GM12865 (cell line): ENCODE measurements around the gene PDP2.

Experiments used
- DNase-seq: peaks from one replicate; pipeline ENCODE4 v3.0.0; 2010; ENCODE audit warnings: low read depth
- H3K4me3 ChIP-seq: 2 replicates; pipeline ENCODE4 v1.5.1; 2011; ENCODE audit warnings: mild to moderate bottlenecking, low read depth, low read length, control low read depth
- TF ChIP-seq, protein P1 (sequence below): IDR thresholded peaks from 2 replicates; pipeline ENCODE4 v1.5.1; 2011; ENCODE audit warnings: low read length, control low read depth, low read depth, inconsistent platforms; ENCODE audit not compliant: insufficient read depth; ENCODE audit errors: missing control alignments

The PDP2 gene

DNA sequence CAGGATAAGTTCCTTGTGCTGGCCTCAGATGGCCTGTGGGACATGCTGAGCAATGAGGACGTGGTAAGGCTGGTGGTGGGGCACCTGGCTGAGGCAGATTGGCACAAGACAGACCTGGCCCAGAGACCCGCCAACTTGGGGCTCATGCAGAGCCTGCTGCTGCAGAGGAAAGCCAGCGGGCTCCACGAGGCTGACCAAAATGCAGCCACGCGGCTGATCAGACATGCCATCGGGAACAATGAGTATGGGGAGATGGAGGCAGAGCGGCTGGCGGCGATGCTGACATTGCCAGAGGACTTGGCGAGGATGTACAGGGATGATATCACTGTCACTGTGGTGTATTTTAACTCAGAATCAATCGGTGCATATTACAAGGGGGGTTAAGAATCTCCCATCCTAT, 5.2 kb downstream of the PDP2 start:
- no peak for DNase-seq
- no peak overlapping the region for H3K4me3 ChIP-seq
- TF ChIP-seq, protein P1, sequence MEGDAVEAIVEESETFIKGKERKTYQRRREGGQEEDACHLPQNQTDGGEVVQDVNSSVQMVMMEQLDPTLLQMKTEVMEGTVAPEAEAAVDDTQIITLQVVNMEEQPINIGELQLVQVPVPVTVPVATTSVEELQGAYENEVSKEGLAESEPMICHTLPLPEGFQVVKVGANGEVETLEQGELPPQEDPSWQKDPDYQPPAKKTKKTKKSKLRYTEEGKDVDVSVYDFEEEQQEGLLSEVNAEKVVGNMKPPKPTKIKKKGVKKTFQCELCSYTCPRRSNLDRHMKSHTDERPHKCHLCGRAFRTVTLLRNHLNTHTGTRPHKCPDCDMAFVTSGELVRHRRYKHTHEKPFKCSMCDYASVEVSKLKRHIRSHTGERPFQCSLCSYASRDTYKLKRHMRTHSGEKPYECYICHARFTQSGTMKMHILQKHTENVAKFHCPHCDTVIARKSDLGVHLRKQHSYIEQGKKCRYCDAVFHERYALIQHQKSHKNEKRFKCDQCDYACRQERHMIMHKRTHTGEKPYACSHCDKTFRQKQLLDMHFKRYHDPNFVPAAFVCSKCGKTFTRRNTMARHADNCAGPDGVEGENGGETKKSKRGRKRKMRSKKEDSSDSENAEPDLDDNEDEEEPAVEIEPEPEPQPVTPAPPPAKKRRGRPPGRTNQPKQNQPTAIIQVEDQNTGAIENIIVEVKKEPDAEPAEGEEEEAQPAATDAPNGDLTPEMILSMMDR = no peak

DNA sequence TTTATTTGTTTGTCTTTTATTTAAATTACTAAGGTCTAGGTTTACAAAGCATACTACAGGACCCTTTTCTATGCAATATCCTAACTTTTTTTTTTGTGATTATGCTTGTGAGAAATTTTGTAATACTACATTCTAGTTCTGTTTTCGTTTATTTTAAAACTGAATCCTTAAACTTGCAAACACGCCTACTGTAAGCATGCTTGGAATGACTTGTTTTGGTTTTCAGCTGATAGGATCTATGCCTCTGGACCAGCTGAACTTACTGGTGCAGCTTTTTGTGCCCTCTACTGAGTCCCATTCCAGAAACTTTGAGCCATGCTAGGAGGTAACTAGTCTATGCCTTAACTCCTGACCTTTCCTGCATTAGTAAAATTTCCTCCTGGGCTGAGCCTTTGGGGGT, 6.0 kb downstream of the PDP2 start:
- TF ChIP-seq, protein P1 = no peak
- DNase-seq = no peak
- H3K4me3 ChIP-seq = no peak overlapping the region

DNA sequence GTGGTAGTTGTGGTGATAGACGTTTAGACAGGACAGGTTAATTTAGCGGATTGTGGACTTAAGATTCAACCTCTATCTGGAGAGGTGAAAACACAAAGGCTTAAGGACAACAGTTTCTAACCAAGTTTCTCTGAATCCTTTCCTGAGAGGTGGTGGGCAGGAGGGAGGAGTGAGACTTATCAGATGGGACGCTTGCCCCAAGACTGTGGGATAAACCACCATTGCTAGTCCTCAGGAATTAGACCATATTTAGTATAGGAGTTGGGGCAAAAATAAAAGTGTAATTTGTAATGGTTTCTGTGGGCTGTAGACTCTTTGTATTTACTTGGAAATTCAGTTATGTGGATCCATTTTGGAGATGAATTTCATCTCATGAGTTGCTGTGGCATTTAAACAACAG, 6.6 kb downstream of the PDP2 start:
- H3K4me3 ChIP-seq = no peak overlapping the region
- no peak for DNase-seq
- TF ChIP-seq, protein P1 = no peak

DNA sequence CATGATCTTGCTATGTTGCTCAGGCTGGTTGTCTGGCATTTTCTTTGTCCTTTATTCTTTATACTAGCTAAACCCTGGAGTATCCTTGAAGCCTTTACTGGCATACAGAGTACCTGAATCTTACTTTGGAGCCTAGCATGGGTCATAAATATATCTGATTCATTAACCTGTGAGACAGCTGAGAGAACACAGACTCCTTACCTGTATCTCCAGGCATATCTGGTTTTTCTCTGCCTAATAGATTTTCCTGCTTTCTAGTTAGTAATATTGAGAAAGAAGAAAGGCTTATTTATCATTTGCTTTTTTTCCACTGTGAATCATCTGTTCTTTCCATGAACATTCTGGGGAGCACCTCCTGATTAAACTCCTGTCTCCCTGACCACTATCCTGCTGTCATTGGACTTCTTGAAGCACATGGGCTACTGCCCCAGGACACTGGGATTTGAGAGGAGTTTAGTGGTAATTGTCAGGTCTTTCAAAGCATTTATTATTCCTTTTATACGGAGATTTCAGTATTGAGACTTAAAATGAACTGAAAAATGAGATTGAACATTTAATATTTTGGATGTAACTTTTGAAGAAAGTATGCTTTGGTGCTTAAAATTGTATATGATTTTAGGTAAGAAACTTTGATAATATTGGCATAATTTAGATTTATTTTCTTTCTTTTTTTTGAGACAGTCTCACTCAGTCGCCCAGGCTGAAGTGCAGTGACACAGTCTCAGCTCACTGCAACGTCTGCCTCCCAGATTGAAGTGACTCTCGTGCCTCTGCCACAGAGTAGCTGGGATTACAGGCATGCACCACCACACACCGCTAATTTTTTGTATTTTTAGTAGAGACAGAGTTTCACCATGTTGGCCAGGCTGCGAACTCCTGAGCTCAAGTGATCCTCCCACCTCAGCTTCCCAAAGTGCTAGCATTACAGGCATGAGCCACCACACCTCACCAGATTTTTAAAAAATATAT, 8.6 kb downstream of the PDP2 start:
- DNase-seq = no peak
- H3K4me3 ChIP-seq = no peak overlapping the region
- TF ChIP-seq, protein P1 = no peak

DNA sequence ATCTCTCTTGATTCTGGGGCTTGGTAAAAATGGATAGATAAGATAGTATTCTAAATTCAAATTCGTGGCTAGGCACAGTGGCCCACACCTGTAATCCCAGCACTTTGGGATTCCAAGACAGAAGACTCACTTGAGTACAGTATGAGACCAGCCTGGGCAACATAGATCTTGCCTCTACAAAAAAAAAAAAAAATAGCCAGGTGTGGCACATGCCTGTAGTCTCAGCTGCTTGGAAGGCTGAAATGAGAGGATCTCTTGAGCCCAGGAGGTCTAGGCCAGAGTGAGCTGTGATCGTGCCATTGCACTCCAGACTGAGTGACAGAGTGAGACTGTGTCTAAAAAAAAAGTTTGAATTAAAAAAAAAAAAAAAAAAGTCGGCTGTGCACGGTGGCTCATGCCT, 9.3 kb downstream of the PDP2 start:
- H3K4me3 ChIP-seq = no peak overlapping the region
- TF ChIP-seq, protein P1 = no peak
- DNase-seq = no peak

DNA sequence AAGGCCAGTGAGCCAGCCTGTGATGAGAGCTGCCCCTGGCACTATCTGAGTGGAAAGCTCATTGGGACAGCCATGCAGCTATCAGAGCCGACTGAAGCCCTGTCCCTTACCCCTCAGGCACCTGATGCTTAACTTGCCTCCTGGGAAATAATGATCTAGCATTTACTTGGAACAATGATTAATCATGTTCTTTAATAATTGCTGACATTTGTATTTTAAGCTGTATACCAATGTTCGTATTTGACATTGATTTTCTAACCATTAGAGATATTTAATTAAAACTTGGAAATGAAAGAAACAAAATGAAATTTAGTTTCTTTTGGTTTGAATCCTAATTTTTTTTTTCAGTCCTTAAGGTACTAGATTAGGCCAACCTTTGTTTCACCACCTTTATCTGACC, 10.5 kb downstream of the PDP2 start:
- DNase-seq = no peak
- TF ChIP-seq, protein P1 = no peak
- no peak overlapping the region for H3K4me3 ChIP-seq
